NCI-H2107 treated with DMSO at 0.1 percent for 48 hours (cell line): ENCODE results near the gene CIT.
"Not testable (repeated sequence)": the region's sequence is repeated elsewhere in the genome, so short reads cannot be mapped to it uniquely, and the experiment has no call there.

Source experiments
- DNase-seq: peaks from one replicate; lab custom pipeline; 2025; ENCODE audit not compliant: unreplicated experiment; lab: John Stamatoyannopoulos, UW

Gene CIT

DNA sequence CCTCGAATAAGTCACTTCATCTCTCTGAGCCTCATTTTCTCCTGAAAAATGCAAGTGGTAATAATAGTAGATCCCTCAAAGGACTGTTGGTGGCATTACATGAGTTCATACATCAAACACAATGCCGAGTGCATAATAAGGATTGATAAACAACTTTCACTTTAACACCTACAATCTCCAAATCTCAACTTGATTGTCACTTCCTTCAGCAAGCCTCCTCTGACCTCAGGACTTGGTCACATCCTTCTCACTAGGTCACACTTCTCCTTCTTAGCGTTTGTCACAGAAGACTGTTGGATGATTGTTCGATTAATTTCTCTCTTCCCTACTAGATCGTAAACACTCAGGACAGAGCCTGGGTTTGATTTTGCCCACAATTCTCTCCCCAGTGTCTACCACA, 217.0 kb downstream of the CIT start:
- no peak for DNase-seq

DNA sequence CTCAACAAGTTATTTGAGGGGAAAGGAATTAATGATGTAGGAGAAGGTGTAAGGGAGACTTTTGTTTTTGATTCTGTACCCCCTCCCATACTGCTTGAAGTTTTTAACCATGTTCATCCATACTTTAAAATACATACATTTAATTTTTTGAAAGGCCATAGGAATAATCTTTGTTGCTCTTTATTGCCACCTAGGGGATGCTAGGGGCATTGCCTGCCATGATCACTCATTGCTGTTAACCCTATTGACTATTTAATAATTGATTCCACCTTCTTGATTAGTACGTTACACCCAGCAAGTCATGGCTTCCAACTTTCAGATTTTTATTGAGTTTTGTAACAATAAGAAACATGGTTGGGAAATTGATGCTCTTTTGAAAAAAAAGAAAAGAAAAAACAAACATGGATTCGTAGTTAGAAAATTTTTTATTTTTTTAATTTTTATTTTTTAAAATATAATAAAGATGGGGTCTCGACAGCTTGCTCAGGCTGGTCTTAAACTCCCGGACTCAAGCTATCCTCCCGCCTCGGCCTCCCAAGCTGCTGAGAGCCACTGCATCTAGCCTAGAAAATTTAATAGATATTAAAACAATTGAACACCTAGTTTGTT, 217.7 kb downstream of the CIT start:
- peak; percentile 38 for DNase-seq

DNA sequence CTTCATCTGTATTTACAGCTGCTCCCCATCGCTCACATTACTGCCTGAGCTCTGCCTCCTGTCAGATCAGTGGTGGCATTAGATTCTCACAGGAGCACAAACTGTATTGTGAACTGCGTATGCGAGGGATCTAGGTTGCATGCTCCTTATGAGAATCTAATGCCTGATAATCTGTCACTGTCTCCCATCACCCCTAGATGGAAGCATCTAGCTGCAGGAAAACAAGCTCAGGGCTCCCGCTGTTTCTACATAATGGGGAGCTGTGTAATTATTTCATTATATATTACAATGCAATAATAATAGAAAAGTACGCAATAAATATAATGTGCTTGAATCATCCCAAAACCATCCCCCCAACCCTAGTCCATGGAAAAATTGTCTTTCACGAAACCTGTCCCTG, 219.0 kb downstream of the CIT start:
- not testable (repeated sequence) for DNase-seq

DNA sequence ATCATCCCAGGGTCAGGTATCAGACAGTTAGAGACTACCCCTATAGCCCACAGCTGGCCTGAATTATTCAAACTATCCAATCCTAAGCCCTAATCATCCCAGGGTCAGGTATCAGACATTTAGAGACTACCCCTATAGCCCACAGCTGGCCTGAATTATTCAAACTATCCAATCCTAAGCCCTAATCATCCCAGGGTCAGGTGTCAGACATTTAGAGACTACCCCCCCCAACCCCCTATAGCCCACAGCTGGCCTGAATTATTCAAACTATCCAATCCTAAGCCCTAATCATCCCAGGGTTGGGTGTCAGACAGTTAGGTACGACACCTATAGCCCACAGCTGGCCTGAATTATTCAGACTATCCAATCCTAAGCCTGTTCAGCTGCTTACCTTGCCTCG, 220.1 kb downstream of the CIT start:
- not testable (repeated sequence) for DNase-seq

DNA sequence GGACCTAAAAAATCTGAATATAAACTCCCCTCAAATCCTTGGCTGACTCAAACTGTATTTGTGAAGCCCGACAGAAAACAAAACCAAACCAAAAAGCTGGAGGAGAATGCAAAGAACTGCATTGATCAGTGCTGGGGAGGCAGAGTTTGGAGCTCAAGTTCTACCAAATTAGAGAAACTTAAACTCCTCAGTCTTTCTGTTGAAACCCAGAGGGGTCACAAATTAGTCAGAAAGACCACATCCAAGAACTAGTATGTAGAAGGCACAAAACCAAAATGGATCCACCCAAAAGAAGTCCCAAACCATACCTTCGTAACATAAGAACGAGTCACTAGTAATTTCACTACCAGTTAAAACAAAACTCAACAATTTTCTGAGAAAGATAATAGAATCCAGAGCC, 224.5 kb downstream of the CIT start:
- no peak for DNase-seq

DNA sequence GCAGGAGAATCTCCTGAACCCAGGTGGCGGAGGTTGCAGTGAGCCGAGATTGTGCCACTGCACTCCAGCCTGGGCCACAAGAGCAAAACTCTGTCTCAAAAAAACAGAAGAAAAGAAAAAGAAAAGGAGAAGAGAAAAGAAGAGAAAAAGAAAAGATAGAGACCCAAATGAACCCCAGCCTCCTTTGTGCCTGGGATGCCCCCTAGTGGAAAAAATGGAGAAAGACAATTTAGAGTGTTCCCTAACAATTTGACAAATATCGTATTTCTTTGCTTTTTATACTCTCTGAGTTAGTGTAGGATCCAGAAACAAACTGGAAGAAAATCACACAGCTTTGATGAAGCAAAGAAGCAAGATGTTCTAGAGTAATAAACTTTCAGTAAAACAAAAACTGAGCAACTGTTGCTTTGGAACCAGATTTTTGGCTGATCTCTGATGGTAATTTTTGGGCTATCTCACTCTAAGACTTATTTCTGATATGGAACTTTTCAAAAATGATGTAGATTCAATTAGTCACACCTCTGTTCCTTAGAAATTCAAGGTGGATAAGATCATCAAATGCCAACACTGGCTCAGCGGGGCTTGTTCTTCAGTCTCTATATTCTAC, 227.8 kb downstream of the CIT start:
- peak; percentile 33 for DNase-seq

DNA sequence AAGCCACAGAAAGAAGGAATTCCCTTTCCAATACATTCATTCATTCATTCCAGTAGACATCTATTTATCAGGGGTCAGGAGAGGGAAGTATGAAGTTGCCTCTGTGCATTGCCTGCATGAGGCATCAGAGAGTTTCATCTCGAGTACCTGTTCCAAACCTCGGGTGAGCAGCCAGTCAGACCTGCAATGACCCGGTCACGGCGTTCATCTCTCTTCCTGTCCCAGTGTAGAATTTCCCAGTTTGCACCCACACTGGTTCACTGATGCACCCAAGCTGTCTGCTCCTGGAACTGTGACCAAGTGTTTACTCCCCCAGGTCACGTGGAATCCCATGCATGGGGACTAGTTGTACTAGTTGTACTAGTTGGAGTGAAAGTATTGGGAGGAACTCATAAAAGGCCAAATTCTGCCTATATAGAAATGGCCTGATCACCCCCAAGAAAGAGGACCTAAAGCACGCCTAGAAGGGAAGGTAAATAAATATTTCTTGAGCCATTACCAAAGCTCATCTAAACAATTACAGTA, 231.5 kb downstream of the CIT start:
- DNase-seq = no peak

DNA sequence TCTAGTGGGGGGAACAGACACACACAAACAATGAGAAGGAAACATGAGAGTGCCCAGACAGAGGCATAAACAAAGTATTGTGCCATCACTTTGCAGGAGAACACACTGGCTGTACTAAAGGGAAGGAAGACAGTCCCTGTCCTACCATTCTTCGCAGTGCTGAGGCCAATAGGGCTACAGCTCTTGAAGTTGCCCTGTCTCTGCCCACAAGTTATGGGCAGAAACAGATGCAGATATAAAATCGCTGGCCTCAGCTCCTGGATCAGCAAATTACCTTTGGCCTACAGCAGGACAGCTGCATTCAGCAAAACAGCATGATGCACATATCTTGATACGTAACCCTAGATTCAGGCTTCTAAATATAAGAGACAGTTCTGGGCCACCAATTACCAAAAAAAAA, 232.2 kb downstream of the CIT start:
- DNase-seq = no peak

DNA sequence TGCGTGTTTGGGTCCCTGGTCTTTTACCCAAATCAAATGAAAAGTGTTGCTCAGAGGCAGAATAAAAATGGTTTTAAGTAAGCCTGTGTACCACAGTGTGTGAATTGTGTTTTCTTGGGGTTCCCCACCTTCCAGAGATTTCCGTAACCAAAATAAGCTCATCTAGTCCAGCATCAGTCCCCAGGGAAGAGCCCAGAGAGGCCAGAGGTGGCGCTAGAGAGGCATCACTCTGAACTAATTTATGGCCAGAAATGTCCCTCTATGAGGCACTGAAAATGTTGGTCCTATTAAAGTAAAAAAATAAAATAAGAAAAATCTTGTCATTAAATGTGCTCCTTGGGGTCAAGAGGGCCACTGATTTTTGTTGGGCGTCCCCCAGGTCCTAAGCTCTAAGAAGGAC, 234.1 kb downstream of the CIT start:
- DNase-seq = no peak
